Right lung (tissue), 5 donors: ENCODE results near the gene KRT3. TPM values are rescaled to one million over a fixed set of nuclear protein-coding genes. Genes with fewer than 3 reads are reported as not detected.
A peak's percentile ranks its signal among the peaks of the same experiment; 100 is the strongest.
"Not testable (repeated sequence)": the region's sequence is repeated elsewhere in the genome, so short reads cannot be mapped to it uniquely, and the experiment has no call there.

Experiments used
- DNase-seq, 2 donors: peaks; one replicate each; pipeline ENCODE4 v3.0.0-alpha.2; 2013
- polyA plus RNA-seq, 5 donors: library from polyadenylated mRNA; unstranded; fragments of 120-200 nt; gene quantifications; one replicate each; pipeline versions ENCODE4 v1.2.1 to v1.2.3, GENCODE V29; 2013; ENCODE audit warnings: inconsistent platforms in 1 of 5, low replicate concordance in 1 of 5; ENCODE audit not compliant: insufficient read length in 5 of 5, insufficient read depth in 1 of 5

The KRT3 gene
- polyA plus RNA-seq, 5 donors, result not detected

- DNase-seq, result no peak
Observed at GRCh38 chr12:52760623-52761022, 35.3 kb downstream of the KRT3 start.

DNA sequence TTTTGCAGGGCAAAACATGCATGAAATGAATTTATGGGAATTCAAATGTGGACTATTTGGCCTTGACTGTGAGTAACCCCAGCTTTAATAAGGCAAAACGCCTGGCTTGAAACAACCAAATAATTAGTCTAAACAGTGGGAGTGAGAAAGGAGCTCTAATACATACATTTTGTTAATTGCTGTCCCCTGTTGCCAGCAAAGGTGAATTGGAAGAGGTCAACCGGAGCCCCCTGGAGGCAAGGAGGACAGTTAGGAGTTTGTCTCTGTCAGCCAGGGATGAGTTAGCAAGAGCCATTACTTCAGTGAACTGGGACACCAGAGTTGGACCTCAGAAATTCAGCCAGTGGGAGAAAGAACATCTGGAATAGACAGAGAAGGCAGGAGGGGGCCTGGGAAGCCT, 36.2 kb downstream of the KRT3 start:
- DNase-seq, result no peak

- no peak for DNase-seq
Observed at GRCh38 chr12:52759218-52759617, 36.7 kb downstream of the KRT3 start.

GRCh38 chr12:52757449-52758176, 38.3 kb downstream of the KRT3 start:
- DNase-seq, result no peak

DNA sequence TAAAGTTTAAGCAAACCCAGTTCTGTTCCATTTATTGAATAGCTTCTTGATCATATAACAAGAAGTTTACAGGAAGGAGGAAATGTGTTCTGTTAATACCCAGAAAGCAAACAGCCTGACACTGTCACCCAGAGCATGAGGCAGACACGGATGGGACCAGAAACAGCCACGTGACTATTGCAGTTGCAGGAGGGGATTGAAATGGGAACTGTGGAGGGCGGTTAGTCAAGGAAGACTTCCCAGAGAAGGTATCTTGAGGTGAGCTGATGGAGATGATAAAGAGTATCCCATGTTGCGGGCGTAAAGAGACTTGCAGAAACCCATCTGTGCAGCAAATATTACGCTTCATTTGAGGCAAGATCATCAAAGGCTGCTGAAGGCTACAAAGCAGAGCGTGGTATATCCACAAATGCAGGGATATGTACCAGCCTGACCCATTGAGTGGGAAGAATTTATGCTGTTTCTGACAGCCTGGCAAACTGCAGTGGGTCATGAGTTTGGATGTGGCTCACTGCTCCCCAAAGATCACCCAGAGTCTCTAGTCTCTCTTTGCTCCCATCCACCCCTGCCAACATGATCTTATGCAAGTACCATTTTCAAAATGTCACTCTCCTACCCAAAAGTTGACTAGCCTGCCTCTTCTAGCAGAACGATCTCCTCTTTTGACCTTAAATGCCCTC, 39.5 kb downstream of the KRT3 start:
- DNase-seq, result no peak

DNA sequence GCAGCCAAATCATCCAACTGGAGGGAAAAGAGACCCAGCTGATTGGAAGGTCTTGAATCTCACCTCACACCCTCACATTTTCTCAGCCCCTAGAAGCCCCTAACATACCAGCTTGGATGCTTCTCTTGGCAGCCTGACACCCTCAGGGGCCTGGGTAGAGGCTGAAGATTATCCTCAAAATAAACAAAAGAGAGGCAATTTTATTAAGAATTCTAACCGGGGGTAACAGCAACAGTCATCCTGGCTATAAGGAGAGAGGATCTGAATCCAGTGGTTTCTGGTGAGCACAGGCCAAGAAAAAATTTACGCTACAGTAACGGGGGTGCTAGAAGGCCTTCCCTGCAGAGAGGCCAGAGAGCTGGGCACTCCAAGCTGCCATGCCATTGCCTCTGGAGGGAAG, 40.4 kb downstream of the KRT3 start:
- no peak for DNase-seq

DNA sequence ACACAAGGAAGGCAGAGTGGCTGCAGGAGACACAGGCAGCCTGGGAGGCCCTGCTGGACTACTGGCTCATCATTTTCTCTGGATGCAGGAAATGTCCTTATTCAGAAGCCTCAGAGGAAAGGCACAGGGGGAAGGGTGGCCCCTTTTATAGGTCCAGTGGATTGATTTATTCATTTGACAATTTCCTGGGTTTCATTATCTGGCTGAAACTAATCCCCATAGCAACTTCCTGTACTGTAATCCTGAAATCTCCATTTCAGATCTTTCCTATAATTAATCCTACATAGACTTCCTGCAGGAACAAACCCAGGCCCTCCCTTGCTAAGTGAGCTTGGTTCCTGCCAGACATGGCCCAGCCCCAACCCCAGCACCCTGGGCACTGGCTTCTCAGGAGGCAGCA, 41.8 kb downstream of the KRT3 start:
- no peak for DNase-seq

DNA sequence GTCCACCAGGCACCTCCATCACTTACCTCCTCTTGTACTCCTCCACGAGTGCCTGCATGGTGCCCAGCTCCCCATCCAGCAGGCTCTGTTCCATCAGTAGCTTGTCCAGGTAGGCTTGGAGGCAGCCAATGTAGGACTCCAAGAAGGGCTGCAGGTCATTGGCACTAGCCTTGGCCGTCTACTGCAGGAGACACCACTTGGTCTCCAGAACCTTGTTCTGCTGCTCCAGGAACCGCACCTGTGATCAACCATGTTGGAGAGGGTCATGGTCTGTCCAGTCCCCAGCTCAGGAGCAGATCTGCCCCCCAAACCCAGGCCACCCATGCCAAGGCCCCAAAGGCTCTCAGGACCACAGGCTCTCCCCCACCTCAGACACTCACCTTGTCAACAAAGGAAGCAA, 42.6 kb downstream of the KRT3 start:
- no peak for DNase-seq

DNA sequence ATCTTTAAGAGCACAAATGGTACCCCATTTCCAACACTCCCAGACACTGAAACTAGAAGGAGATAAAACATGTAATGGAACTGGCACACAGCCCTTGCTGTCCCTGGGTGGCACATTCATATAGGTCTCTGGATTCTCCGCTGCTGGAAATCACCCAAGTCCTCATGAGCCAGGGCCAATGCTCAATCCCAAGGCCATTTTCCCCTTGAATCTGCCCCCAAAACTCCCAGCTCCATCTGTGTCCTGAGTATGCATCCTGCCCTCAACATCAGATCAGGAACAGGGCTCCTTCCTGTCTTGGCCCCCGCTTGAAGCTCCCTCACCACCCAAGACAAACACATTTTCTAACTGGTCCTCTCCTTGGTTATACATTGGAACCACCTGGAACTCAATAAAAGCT, 43.4 kb downstream of the KRT3 start:
- DNase-seq, result no peak

GRCh38 chr12:52751795-52752194, 44.1 kb downstream of the KRT3 start:
- no peak for DNase-seq

DNA sequence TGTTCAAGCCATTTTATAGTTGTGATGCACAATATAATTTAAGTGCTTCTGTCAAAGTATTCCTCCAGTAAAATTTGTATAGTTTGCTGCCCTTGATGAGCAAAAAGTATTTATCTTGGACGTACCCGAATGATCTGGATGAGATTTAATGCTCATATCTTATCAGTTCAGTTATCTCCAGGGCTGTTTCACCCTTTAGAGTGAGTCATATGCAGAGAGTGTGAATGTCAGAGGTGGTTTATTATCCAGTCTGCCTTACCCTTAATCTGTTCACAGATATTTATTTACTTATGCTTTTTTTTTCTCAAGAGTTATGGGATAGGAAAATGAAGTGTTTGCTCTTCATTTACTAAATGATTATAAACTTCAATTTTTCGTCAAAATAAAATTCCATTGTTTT, 45.4 kb downstream of the KRT3 start:
- not testable (repeated sequence) for DNase-seq

- no peak for DNase-seq
Observed at GRCh38 chr12:52749827-52750226, 46.1 kb downstream of the KRT3 start.

DNA sequence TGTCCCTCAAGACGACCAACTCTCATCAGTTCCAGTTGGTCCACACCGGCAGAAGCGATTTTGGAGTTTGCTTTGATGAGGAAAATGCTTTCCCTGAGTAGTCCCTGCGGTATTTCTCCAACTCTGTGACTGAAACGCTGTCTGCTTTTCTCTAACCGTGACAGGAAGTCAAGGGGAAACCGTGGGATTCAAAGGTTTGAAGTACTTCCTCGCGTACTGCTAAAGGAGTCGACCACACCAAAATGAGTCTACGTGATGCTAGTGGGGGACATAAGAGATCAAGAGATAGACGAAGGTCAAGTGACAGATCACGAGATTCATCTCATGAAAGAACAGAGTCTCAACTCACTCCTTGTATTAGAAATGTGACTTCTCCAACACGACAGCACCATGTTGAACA, 47.3 kb downstream of the KRT3 start:
- DNase-seq, result no peak

- DNase-seq, result no peak
Observed at GRCh38 chr12:52745554-52745953, 50.4 kb downstream of the KRT3 start.

DNA sequence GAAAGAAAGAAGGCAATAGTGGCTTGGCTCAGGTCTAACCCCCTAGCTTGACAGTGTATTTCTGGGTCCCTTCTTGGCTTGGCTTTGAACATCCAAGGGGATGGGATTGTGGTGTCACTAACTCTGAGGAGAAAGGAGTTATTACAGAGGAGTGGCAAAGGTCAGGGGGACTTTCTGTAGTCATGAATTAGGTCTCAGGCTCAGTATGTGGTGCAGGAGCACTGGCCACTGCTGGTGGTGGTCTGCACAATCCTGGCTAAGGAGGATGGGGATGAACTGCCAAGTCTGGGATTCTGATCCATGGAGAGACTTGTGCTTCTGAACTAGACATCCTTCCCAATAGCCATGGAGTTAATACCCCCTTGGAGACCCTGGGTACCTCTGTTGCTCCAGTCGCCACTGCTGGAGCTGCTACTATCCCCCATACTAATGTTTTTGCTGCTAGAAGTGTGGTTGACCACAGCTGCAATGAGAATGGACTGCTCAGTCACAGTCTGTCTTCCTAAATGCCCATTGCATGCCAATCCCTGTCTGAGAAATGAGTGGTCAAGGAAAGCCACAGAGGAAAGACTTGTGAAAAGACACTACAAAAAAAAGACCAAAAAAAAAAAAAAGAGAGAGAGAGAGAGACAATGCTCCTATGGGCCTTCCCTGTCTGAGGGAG, 51.3 kb downstream of the KRT3 start:
- DNase-seq, result no peak

DNA sequence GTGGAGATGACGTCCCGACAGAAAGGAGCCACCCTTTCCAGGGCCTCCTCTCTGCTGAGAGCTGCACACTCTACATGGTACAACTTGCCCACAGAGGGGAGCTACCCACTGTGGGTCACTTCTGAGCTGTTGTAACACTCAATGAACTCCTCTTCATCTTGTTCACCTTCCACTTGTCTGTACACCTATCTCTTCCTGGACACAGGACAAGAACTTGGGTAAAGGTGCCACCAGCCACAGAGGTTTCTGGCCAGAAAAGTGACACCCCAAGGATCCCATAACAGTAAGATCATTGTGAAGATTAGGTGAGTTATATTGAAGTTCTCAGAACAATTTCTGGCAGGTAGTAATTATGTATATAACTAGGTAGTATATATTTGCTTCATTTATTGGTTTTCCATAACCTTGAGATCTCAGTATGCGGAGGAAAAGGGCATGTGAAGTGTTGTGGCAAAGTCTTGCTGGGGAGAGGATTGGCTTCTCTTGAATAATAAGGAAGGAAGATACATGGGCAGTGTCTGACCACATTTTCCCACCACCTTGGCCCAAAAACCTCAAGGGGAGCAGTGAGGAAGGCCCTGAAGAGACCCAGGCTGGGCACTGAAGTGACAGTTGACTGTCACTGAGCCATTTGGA, 53.0 kb downstream of the KRT3 start:
- no peak for DNase-seq

GRCh38 chr12:52742196-52742580, 53.7 kb downstream of the KRT3 start:
- DNase-seq, result no peak

DNA sequence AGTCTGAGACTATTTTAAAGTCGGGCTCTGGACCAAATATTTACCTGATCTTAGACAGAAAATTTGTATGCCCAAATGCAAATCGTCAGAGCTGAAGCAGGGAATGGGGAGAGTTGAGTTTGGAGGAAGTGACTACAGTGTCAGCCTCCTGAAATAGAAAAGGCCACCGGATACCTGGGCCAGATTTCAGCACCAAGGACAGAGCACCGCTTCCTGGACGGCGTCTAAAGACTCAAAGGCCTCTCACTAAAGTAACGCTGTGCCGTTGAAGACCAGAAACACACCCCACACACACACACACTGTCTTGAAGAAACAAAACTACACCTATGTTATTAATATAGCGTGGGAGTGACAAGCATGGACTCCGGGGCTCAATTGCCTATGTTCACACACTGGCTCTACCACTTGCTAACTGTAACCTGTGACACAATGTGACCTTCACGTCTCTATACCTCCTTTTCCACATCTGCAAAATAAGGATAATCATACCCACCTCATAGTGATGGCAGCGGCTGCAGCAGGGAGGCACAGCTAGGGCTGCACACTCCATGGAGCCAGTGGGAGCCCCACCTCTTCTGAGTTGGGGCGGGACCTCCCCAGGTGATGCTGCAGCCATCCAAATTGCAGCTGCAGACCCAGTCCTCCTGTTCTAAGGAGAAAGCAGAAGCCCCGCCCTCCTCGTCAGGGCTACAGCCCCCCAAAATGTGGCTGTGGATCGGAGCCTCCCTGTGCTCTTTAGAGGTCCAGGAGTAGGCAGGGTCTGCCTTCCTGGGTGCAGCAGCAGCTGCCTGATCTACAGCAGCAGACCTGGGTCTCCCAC, 54.3 kb downstream of the KRT3 start:
- DNase-seq, result peak; percentile 55 to 63

- no peak for DNase-seq
Observed at GRCh38 chr12:52740584-52740983, 55.3 kb downstream of the KRT3 start.

GRCh38 chr12:52739963-52740362, 56.0 kb downstream of the KRT3 start:
- DNase-seq, result no peak
